B cell (primary cell): ENCODE measurements around the gene RARA. TPM values are rescaled to one million over a fixed set of nuclear protein-coding genes. Genes with fewer than 3 reads are reported as not detected.

Source experiments
- ATAC-seq: fragments of 200-7000 bp; cut with Tn5 transposase; one replicate; pipeline ENCODE4 v1.10.0; 2021; ENCODE audit warnings: low read depth, mild to moderate bottlenecking, moderate number of reproducible peaks, moderate library complexity
- CTCF ChIA-PET: fragments of 350-600 bp; sonication (Branson Sonifier 250); formaldehyde crosslinking; loops from one replicate; lab custom pipeline; 2021; ENCODE audit warnings: antibody characterized with exemption, inconsistent platforms; lab: Charles Lee
- POLR2A ChIA-PET: fragments of 350-600 bp; sonication (Branson Sonifier 250); formaldehyde crosslinking; loops from one replicate; lab custom pipeline; 2021; ENCODE audit warnings: antibody characterized with exemption; lab: Charles Lee
- DNase-seq: peaks from one replicate; pipeline ENCODE4 v3.0.0; 2013
- H2AFZ ChIP-seq: 2 replicates; pipeline ENCODE4 v1.6.1; 2012; ENCODE audit warnings: mild to moderate bottlenecking, low read depth, low read length; ENCODE audit not compliant: insufficient read depth, poor library complexity, severe bottlenecking
- H3K27ac ChIP-seq, 2 donors: 1 replicate in 1 of 2; 2 replicates in 1 of 2; pipeline ENCODE4 v1.5.1; 2012 to 2013; ENCODE audit warnings: low read length in 2 of 2, mild to moderate bottlenecking in 2 of 2, moderate library complexity in 1 of 2
- H3K27me3 ChIP-seq, 4 experiments: fragments of 200-600 bp in 1 of 4; sonication (generic) in 1 of 4; replicated peaks in 1 of 4; 1 replicate in 2 of 4; 2 replicates in 2 of 4; pipeline versions ENCODE4 v1.6.1 to v1.7.0; 2013 to 2016; ENCODE audit warnings: low read length in 3 of 4, mild to moderate bottlenecking in 2 of 4, mixed read lengths in 1 of 4, moderate library complexity in 1 of 4; ENCODE audit not compliant: insufficient read depth in 4 of 4, control insufficient read depth in 3 of 4; ENCODE audit errors: control extremely low read depth in 1 of 4
- H3K36me3 ChIP-seq, 2 experiments: replicated peaks in 1 of 2; 1 replicate in 1 of 2; 2 replicates in 1 of 2; pipeline versions ENCODE4 v1.6.1 to v1.7.1; 2013; ENCODE audit warnings: low read length in 1 of 2; ENCODE audit not compliant: insufficient read depth in 2 of 2, control insufficient read depth in 1 of 2; ENCODE audit errors: control extremely low read depth in 1 of 2, extremely low read depth in 1 of 2
- H3K4me1 ChIP-seq, 2 donors: fragments of 200-600 bp in 1 of 2; sonication (generic) in 1 of 2; 1 replicate in 1 of 2; 2 replicates in 1 of 2; pipeline versions ENCODE4 v1.5.1 to v1.6.1; 2013 to 2017; ENCODE audit warnings: low read length in 2 of 2; ENCODE audit not compliant: control insufficient read depth in 2 of 2, insufficient read depth in 2 of 2
- H3K4me2 ChIP-seq: replicated peaks from 2 replicates; pipeline ENCODE3; 2012; ENCODE audit warnings: mild to moderate bottlenecking, low read depth, low read length; ENCODE audit not compliant: poor library complexity, severe bottlenecking
- H3K4me3 ChIP-seq, 5 experiments: fragments of 200-600 bp in 1 of 5; sonication (generic) in 1 of 5; 1 replicate in 3 of 5; 2 replicates in 2 of 5; pipeline versions ENCODE4 v1.5.1 to v1.7.0; 2011 to 2016; ENCODE audit warnings: low read length in 4 of 5, mild to moderate bottlenecking in 4 of 5, low read depth in 2 of 5, control low read depth in 1 of 5, moderate library complexity in 1 of 5; ENCODE audit not compliant: insufficient read depth in 1 of 5; ENCODE audit errors: control extremely low read depth in 1 of 5, extremely low read depth in 1 of 5
- H3K79me2 ChIP-seq: fragments of 200-600 bp; sonication (generic); one replicate; pipeline ENCODE4 v1.6.0; 2016; ENCODE audit warnings: low read length; ENCODE audit not compliant: control insufficient read depth, insufficient read depth
- H3K9ac ChIP-seq: fragments of 200-600 bp; sonication (generic); 2 replicates; pipeline ENCODE4 v1.6.1; 2017; ENCODE audit warnings: mild to moderate bottlenecking, low read length, moderate library complexity
- H3K9me3 ChIP-seq, 3 donors: one replicate each; pipeline versions ENCODE4 v1.6.1 to v1.7.1; 2013; ENCODE audit warnings: low read length in 2 of 3; ENCODE audit not compliant: control insufficient read depth in 2 of 3, insufficient read depth in 1 of 3; ENCODE audit errors: control extremely low read depth in 1 of 3
- H4K20me1 ChIP-seq: 2 replicates; pipeline ENCODE4 v1.6.0; 2012; ENCODE audit warnings: mild to moderate bottlenecking, low read length; ENCODE audit not compliant: insufficient read depth, control insufficient read depth, poor library complexity, severe bottlenecking
- H3K27ac Mint-ChIP-seq: one replicate; pipeline ENCODE4 v1.8.0; 2021; ENCODE audit warnings: mixed read lengths
- H3K27me3 Mint-ChIP-seq: one replicate; pipeline ENCODE4 v1.8.0; 2021; ENCODE audit warnings: mixed read lengths
- H3K4me1 Mint-ChIP-seq: one replicate; pipeline ENCODE4 v1.8.0; 2021; ENCODE audit warnings: mixed read lengths
- H3K4me3 Mint-ChIP-seq: one replicate; pipeline ENCODE4 v1.8.0; 2021; ENCODE audit warnings: mixed read lengths
- H3K9me3 Mint-ChIP-seq: one replicate; pipeline ENCODE4 v1.8.0; 2022; ENCODE audit warnings: mixed read lengths; ENCODE audit not compliant: insufficient read depth
- CTCF ChIP-seq: fragments of 200-600 bp; IDR thresholded peaks from one replicate; pipeline ENCODE4 v1.8.0; 2022; ENCODE audit warnings: antibody characterized with exemption, mild to moderate bottlenecking
- EZH2 ChIP-seq: IDR thresholded peaks from 2 replicates; pipeline ENCODE4 v1.6.1; 2012; ENCODE audit warnings: borderline replicate concordance, low read depth, mild to moderate bottlenecking, moderate library complexity, low read length; ENCODE audit not compliant: insufficient read depth, poor library complexity, severe bottlenecking
- whole genome bisulfite sequencing: methylation state at CpG from one replicate; pipeline ENCODE4 v1.1.5; 2013; ENCODE audit warnings: missing lambda C conversion rate; ENCODE audit not compliant: insufficient coverage; 5-methylcytosine and 5-hydroxymethylcytosine counted together
- intact Hi-C: fragments of 100-400 bp; cut with micrococcal nuclease; formaldehyde crosslinking; loops from one replicate; pipeline ENCODE4 v1.10.0; 2022
- polyA plus RNA-seq: library from polyadenylated mRNA; depleted of rRNA; stranded (reverse); fragments of >200 nt; gene quantifications from 2 replicates; pipeline ENCODE4 v1.2.3, GENCODE V29; 2012
- total RNA-seq, 2 donors: library from RNA; stranded (reverse); fragments of 120-200 nt in 1 of 2; gene quantifications; 1 replicate in 1 of 2; 2 replicates in 1 of 2; pipeline versions ENCODE4 v1.2.3 to v1.2.4, GENCODE V29; 2013 to 2022

Gene RARA
- total and polyA plus RNA-seq, 2 donors (not counting 1 experiment from before 2014, with no cell fraction given) = 20.7 to 86.2 TPM

GRCh38 chr17:40329839-40330794 is 21.1 kb downstream of the RARA start:
- Histone ChIP-seq H3K4me1 (peaks cover 85 to 95% of the 10 kb centered on the region in 2 donors), H2AFZ (no peak overlapping the region), H3K79me2 (peaks cover 99% of the 10 kb centered on the region), H3K9me3 (no peaks in the 10 kb centered on the region), H3K4me2 (peak overlapping the region; percentile 76), H3K36me3 (peaks cover 0 to 29% of the 10 kb centered on the region in 2 experiments), H3K27me3 (no peaks in the 10 kb centered on the region), H3K4me3 (peak overlapping the region in 4 of 5 experiments; percentile 4 to 12 (median 9)), H3K9ac (peak overlapping the region; percentile 14), H4K20me1 (peaks cover 32% of the 10 kb centered on the region), H3K27ac (peak overlapping the region; percentile 68 to 71)
- ChIA-PET CTCF (interaction anchor here (1.1 to 12.7 kb wide), 6 partner anchors 12 to 26 kb away, joined by 3 to 119 read pairs (median 15); no protein-coding TSS in a partner anchor), POLR2A (interaction anchor here (0.6 to 1.4 kb wide), 4 partner anchors 11 to 222 kb away, joined by 3 to 9 read pairs (median 4); no protein-coding TSS in a partner anchor)
- Mint-ChIP-seq H3K4me1 (peaks cover 86% of the 10 kb centered on the region), H3K4me3 (peak overlapping the region; percentile 24), H3K27me3 (no peaks in the 10 kb centered on the region), H3K27ac (peak overlapping the region; percentile 72), H3K9me3 (no peaks in the 10 kb centered on the region)
- peak; percentile 4 for ATAC-seq
- WGBS = 15% methylated on average over 7 of the region's 11 CpGs
- intact Hi-C loops = loop anchor here (1.0 kb wide), 1 partner anchor 11 kb away; no protein-coding TSS in a partner anchor
- peak; percentile 78 for DNase-seq
- TF ChIP-seq EZH2 (no peak), CTCF (no peak)
